Tibial nerve (tissue), 3 donors: ENCODE results near the gene RPAP2.

Experiments
- EP300 ChIP-seq, 2 donors: sonication (generic); formaldehyde crosslinking; IDR thresholded peaks; one replicate each; pipeline ENCODE4 v1.6.1; 2017; ENCODE audit warnings: antibody characterized with exemption in 2 of 2, mild to moderate bottlenecking in 1 of 2
- POLR2A ChIP-seq, 2 donors: fragments of 450-650 bp; IDR thresholded peaks; one replicate each; pipeline ENCODE4 v1.6.1; 2017; ENCODE audit warnings: antibody characterized with exemption in 2 of 2, mild to moderate bottlenecking in 2 of 2, moderate library complexity in 2 of 2

- no peak for TF ChIP-seq EP300 (IDR thresholded peaks at IDR 0.05)
- no peak for TF ChIP-seq POLR2A (IDR thresholded peaks at IDR 0.05)
Measured at GRCh38 chr1:92327794-92328193, 28.9 kb downstream of the RPAP2 start.
